ENCODE measurements around the gene CA11. TPM values are rescaled to one million over a fixed set of nuclear protein-coding genes. Genes with fewer than 3 reads are reported as not detected.

CA11 gene
- total and polyA plus RNA-seq, 9 of the 15 experiments (the other 6 are each of a cell fraction or from before 2014, with no cell fraction given) = 2.9 to 19.9 (median 8.3) TPM

- H3K9me1 ChIP-seq (ENCODE audit: control insufficient read depth, insufficient read depth, low read length) = no peaks in the 10 kb centered on the region
- no peak for FAIRE-seq
- in situ Hi-C loops (cut with MboI) = no loop called here
- 78% methylated on average over 17 of the region's 26 CpGs for WGBS (ENCODE audit: insufficient coverage, low coverage, missing lambda C conversion rate)
- ATAC-seq = no peak
- DNase-seq (ENCODE audit: extremely low read depth in 1 of 4, low spot score in 3 of 4) = no peak
- ChIA-PET POLR2A (interaction anchor here (0.6 kb wide), 1 partner anchor 125 kb away, joined by 3 read pairs; no protein-coding TSS in a partner anchor), CTCF (ENCODE audit: low intra/inter-chr PET ratio) (no interaction called here)
- no peaks in the 10 kb centered on the region for H4K20me1 ChIP-seq (replicated peaks; ENCODE audit: control insufficient read depth, insufficient read depth, low read length)
- peaks cover 3 to 32% of the 10 kb centered on the region in 2 experiments; a peak in 4 of 5 replicates for H3K4me1 ChIP-seq (replicated peaks in 1 of 2; ENCODE audit: control insufficient read depth in 2 of 2, insufficient read depth in 2 of 2, low read length in 2 of 2)
- no peak overlapping the region for H3K4me2 ChIP-seq (ENCODE audit: insufficient read depth, low read length)
- H3K9ac ChIP-seq (ENCODE audit: insufficient read depth in 1 of 2, low read depth in 2 of 2, low read length in 2 of 2) = no peak overlapping the region
- intact Hi-C loops (cut with micrococcal nuclease) = no loop called here
- no peak overlapping the region for H3K4me3 ChIP-seq
- no peaks in the 10 kb centered on the region for H3K79me2 ChIP-seq (ENCODE audit: control insufficient read depth, insufficient read depth, low read length)
- no peak overlapping the region for H3K27ac ChIP-seq (ENCODE audit: extremely low read depth, low read depth, low read length)
- no peaks in the 10 kb centered on the region for H3K27me3 ChIP-seq (ENCODE audit: control insufficient read depth in 2 of 2, insufficient read depth in 2 of 2, low read length in 2 of 2)
- no peaks in the 10 kb centered on the region for H3K36me3 ChIP-seq (ENCODE audit: control insufficient read depth, insufficient read depth, low read length)
- H3K9me3 ChIP-seq (replicated peaks; ENCODE audit: control insufficient read depth, insufficient read depth, low read depth, low read length) = no peaks in the 10 kb centered on the region
- BruUV-seq (replicated peaks) = no TSS peak
- TF ChIP-seq ZBTB1 (CRISPR knock-in tag; IDR thresholded peaks at IDR 0.05; ENCODE audit: borderline replicate concordance, low read depth) (no peak), CUX1 (CRISPR knock-in tag; IDR thresholded peaks at IDR 0.05) (no peak), MYC (IDR thresholded peaks at IDR 0.05; ENCODE audit: low read depth, low read length) (no peak), MYC (CRISPR knock-in tag; IDR thresholded peaks at IDR 0.05; ENCODE audit: borderline replicate concordance, low read depth) (no peak), CBFB (CRISPR knock-in tag; IDR thresholded peaks at IDR 0.05) (no peak), LARP7 (IDR thresholded peaks at IDR 0.05) (no peak), JUND (IDR thresholded peaks at IDR 0.05; ENCODE audit: borderline replicate concordance, low read depth, low read length) (no peak), JUND (tag; IDR thresholded peaks at IDR 0.05; ENCODE audit: borderline replicate concordance, low read depth, low read length) (no peak), ZNF583 (CRISPR knock-in tag; IDR thresholded peaks at IDR 0.05) (no peak), PTBP1 (IDR thresholded peaks at IDR 0.05; ENCODE audit: low read depth, low read length) (no peak), RBM15 (IDR thresholded peaks at IDR 0.05; ENCODE audit: insufficient read depth, low read length) (no peak), FOXA1 (IDR thresholded peaks at IDR 0.05; ENCODE audit: borderline replicate concordance) (no peak), POLR2A (conservative IDR thresholded peaks at IDR 0.05) (no peak), GABPB2 (CRISPR knock-in tag; conservative IDR thresholded peaks at IDR 0.05) (no peak), CHCHD3 (CRISPR knock-in tag; IDR thresholded peaks at IDR 0.05) (no peak), ZNF3 (CRISPR knock-in tag; IDR thresholded peaks at IDR 0.05) (no peak), STAG1 (CRISPR knock-in tag; IDR thresholded peaks at IDR 0.05; ENCODE audit: borderline replicate concordance) (no peak)
- no peak overlapping the region for H2AFZ ChIP-seq (ENCODE audit: low read depth, low read length)
Measured at GRCh38 chr19:48669903-48670668, 24.1 kb upstream of the CA11 start.

Measured in K562 (cell line).